ENCODE data around the gene GEMIN7. TPM values are rescaled to one million over a fixed set of nuclear protein-coding genes. Genes with fewer than 3 reads are reported as not detected.

Gene GEMIN7, protein sequence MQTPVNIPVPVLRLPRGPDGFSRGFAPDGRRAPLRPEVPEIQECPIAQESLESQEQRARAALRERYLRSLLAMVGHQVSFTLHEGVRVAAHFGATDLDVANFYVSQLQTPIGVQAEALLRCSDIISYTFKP
- total RNA-seq, result 50.8 and 63.6 TPM in 2 replicates

GRCh38 chr19:45079063-45079910, at the start of gene GEMIN7:
GEMIN7 (plus strand) TSS chr19:45079260; CDS start chr19:45090115, 10,855 bp downstream.
- Histone ChIP-seq H3K36me3 (ENCODE audit: control insufficient read depth, insufficient read depth, low read length) (peaks cover 1% of the 10 kb centered on the region), H3K27me3 (ENCODE audit: control insufficient read depth, insufficient read depth, low read length) (no peaks in the 10 kb centered on the region), H3K4me3 (ENCODE audit: low read depth, low read length) (peak within 1 kb of the TSS; percentile 99)
- TF ChIP-seq, protein P1, sequence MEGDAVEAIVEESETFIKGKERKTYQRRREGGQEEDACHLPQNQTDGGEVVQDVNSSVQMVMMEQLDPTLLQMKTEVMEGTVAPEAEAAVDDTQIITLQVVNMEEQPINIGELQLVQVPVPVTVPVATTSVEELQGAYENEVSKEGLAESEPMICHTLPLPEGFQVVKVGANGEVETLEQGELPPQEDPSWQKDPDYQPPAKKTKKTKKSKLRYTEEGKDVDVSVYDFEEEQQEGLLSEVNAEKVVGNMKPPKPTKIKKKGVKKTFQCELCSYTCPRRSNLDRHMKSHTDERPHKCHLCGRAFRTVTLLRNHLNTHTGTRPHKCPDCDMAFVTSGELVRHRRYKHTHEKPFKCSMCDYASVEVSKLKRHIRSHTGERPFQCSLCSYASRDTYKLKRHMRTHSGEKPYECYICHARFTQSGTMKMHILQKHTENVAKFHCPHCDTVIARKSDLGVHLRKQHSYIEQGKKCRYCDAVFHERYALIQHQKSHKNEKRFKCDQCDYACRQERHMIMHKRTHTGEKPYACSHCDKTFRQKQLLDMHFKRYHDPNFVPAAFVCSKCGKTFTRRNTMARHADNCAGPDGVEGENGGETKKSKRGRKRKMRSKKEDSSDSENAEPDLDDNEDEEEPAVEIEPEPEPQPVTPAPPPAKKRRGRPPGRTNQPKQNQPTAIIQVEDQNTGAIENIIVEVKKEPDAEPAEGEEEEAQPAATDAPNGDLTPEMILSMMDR (IDR thresholded peaks at IDR 0.05; ENCODE audit: insufficient read depth, low read length, poor library complexity, severe bottlenecking), result no peak
- DNase-seq (ENCODE audit: low read depth), result no peak

- DNase-seq (ENCODE audit: low read depth), result no peak
- Histone ChIP-seq H3K27me3 (ENCODE audit: control insufficient read depth, insufficient read depth, low read length) (no peaks in the 10 kb centered on the region), H3K4me3 (ENCODE audit: low read depth, low read length) (no peak overlapping the region), H3K36me3 (ENCODE audit: control insufficient read depth, insufficient read depth, low read length) (peaks cover 4% of the 10 kb centered on the region)
- TF ChIP-seq, protein P1 (IDR thresholded peaks at IDR 0.05; ENCODE audit: insufficient read depth, low read length, poor library complexity, severe bottlenecking), result no peak
These were observed 48.2 kb upstream of the GEMIN7 start for GRCh38 chr19:45030825-45031224.

DNA sequence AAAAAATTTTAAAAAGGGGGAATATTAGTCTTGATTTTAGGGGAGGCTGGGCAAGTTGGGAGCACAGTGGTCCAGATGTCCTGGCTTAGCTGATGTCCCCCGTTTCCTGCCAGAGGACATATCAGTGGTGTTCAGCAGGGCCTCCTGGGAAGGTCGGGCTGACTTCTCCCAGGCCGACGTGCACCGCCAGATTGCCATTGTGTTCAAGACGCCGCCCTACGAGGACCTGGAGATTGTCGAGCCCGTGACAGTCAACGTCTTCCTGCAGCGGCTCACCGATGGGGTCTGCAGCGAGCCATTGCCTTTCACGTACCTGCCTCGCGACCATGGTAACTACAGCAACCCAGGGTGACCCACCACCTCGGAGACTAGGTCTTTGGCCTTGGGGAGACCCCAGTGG, 46.6 kb upstream of the GEMIN7 start:
- no peak for DNase-seq (ENCODE audit: low read depth)
- H3K36me3 ChIP-seq (ENCODE audit: control insufficient read depth, insufficient read depth, low read length), result peaks cover 4% of the 10 kb centered on the region
- TF ChIP-seq, protein P1 (IDR thresholded peaks at IDR 0.05; ENCODE audit: insufficient read depth, low read length, poor library complexity, severe bottlenecking), result no peak

GRCh38 chr19:45035755-45036154, 43.3 kb upstream of the GEMIN7 start:
- no peak for DNase-seq (ENCODE audit: low read depth)
- H3K4me3 ChIP-seq (ENCODE audit: low read depth, low read length), result no peak overlapping the region
- peaks cover 4% of the 10 kb centered on the region for H3K36me3 ChIP-seq (ENCODE audit: control insufficient read depth, insufficient read depth, low read length)
- TF ChIP-seq, protein P1 (IDR thresholded peaks at IDR 0.05; ENCODE audit: insufficient read depth, low read length, poor library complexity, severe bottlenecking), result no peak
- no peaks in the 10 kb centered on the region for H3K27me3 ChIP-seq (ENCODE audit: control insufficient read depth, insufficient read depth, low read length)

More for the DNA sequence above, 46.6 kb upstream of the GEMIN7 start:
- H3K27me3 ChIP-seq (ENCODE audit: control insufficient read depth, insufficient read depth, low read length), result no peaks in the 10 kb centered on the region
- H3K4me3 ChIP-seq (ENCODE audit: low read depth, low read length), result no peak overlapping the region

DNA sequence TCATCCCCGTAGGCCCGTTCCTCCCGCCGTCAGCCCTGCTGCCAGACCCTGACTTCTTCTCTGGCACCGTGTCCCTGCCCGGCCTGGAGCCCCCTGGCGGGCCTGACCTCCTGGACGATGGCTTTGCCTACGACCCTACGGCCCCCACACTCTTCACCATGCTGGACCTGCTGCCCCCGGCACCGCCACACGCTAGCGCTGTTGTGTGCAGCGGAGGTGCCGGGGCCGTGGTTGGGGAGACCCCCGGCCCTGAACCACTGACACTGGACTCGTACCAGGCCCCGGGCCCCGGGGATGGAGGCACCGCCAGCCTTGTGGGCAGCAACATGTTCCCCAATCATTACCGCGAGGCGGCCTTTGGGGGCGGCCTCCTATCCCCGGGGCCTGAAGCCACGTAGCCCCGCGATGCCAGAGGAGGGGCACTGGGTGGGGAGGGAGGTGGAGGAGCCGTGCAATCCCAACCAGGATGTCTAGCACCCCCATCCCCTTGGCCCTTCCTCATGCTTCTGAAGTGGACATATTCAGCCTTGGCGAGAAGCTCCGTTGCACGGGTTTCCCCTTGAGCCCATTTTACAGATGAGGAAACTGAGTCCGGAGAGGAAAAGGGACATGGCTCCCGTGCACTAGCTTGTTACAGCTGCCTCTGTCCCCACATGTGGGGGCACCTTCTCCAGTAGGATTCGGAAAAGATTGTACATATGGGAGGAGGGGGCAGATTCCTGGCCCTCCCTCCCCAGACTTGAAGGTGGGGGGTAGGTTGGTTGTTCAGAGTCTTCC, 41.5 kb upstream of the GEMIN7 start:
- no peaks in the 10 kb centered on the region for H3K27me3 ChIP-seq (ENCODE audit: control insufficient read depth, insufficient read depth, low read length)
- TF ChIP-seq, protein P1 (IDR thresholded peaks at IDR 0.05; ENCODE audit: insufficient read depth, low read length, poor library complexity, severe bottlenecking), result no peak
- DNase-seq (ENCODE audit: low read depth), result no peak
- H3K36me3 ChIP-seq (ENCODE audit: control insufficient read depth, insufficient read depth, low read length), result peaks cover 6% of the 10 kb centered on the region
- no peak overlapping the region for H3K4me3 ChIP-seq (ENCODE audit: low read depth, low read length)
